Parathyroid adenoma (tissue), 2 donors: Measurements from ENCODE around the gene HYAL4.

ENCODE experiments used
- H2AFZ ChIP-seq: fragments of 300-600 bp; sonication (generic); one replicate; pipeline ENCODE4 v1.7.0; 2017; ENCODE audit warnings: antibody characterized with exemption, mild to moderate bottlenecking
- H3K27ac ChIP-seq: fragments of 300-600 bp; sonication (generic); one replicate; pipeline ENCODE4 v1.7.0; 2017
- H3K27me3 ChIP-seq: fragments of 300-600 bp; sonication (generic); one replicate; pipeline ENCODE4 v1.7.0; 2017; ENCODE audit warnings: low read length; ENCODE audit not compliant: control insufficient read depth, insufficient read depth
- H3K36me3 ChIP-seq: fragments of 300-600 bp; sonication (generic); one replicate; pipeline ENCODE4 v1.7.0; 2017; ENCODE audit warnings: low read length; ENCODE audit not compliant: control insufficient read depth, insufficient read depth
- H3K4me1 ChIP-seq: fragments of 300-600 bp; sonication (generic); one replicate; pipeline ENCODE4 v1.7.0; 2017; ENCODE audit warnings: control low read depth
- H3K4me2 ChIP-seq: fragments of 300-600 bp; sonication (generic); one replicate; pipeline ENCODE4 v1.7.0; 2017; ENCODE audit warnings: low read length
- H3K4me3 ChIP-seq: fragments of 300-600 bp; sonication (generic); one replicate; pipeline ENCODE4 v1.7.0; 2017; ENCODE audit warnings: low read depth, low read length
- H3K79me2 ChIP-seq: fragments of 300-600 bp; sonication (generic); one replicate; pipeline ENCODE4 v1.7.0; 2017; ENCODE audit warnings: control low read depth
- H3K9ac ChIP-seq: fragments of 300-600 bp; sonication (generic); one replicate; pipeline ENCODE4 v1.7.0; 2017; ENCODE audit warnings: mild to moderate bottlenecking
- H3K9me3 ChIP-seq: fragments of 300-600 bp; sonication (generic); one replicate; pipeline ENCODE4 v1.7.0; 2017; ENCODE audit warnings: low read length; ENCODE audit not compliant: control insufficient read depth
- TF ChIP-seq, protein P1 (sequence below): fragments of 300-600 bp; sonication (generic); IDR thresholded peaks from one replicate; pipeline ENCODE4 v1.7.0; 2017; ENCODE audit warnings: antibody characterized with exemption, mild to moderate bottlenecking
- donor health status: primary hyperparathyroidism.

The HYAL4 gene

DNA sequence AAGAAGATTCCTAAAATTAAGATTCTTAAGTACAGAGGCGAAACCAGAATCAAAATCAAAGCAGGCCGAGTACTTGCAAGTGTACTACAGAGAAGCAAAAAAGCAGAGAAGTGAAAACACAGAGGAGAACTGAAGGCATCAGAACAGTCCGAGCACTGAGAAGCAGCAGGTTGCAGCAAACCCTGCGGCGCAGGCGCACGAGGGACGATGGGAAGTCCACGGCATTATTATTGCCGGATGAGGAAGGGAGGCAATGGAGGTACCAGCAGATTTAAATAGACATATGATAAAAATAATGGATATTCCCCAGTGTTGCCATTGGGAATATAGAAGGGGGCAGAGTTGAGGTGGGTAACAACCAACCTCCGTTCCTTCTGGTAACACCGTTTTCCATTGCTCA lies 72.9 kb downstream of the HYAL4 start:
- Histone ChIP-seq H3K27me3 (no peaks in the 10 kb centered on the region), H3K27ac (no peak overlapping the region), H3K9me3 (no peaks in the 10 kb centered on the region), H2AFZ (no peak overlapping the region), H3K9ac (no peak overlapping the region), H3K79me2 (no peaks in the 10 kb centered on the region), H3K4me1 (no peaks in the 10 kb centered on the region), H3K36me3 (no peaks in the 10 kb centered on the region), H3K4me3 (no peak overlapping the region), H3K4me2 (no peak overlapping the region)
- TF ChIP-seq, protein P1, sequence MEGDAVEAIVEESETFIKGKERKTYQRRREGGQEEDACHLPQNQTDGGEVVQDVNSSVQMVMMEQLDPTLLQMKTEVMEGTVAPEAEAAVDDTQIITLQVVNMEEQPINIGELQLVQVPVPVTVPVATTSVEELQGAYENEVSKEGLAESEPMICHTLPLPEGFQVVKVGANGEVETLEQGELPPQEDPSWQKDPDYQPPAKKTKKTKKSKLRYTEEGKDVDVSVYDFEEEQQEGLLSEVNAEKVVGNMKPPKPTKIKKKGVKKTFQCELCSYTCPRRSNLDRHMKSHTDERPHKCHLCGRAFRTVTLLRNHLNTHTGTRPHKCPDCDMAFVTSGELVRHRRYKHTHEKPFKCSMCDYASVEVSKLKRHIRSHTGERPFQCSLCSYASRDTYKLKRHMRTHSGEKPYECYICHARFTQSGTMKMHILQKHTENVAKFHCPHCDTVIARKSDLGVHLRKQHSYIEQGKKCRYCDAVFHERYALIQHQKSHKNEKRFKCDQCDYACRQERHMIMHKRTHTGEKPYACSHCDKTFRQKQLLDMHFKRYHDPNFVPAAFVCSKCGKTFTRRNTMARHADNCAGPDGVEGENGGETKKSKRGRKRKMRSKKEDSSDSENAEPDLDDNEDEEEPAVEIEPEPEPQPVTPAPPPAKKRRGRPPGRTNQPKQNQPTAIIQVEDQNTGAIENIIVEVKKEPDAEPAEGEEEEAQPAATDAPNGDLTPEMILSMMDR = no peak

DNA sequence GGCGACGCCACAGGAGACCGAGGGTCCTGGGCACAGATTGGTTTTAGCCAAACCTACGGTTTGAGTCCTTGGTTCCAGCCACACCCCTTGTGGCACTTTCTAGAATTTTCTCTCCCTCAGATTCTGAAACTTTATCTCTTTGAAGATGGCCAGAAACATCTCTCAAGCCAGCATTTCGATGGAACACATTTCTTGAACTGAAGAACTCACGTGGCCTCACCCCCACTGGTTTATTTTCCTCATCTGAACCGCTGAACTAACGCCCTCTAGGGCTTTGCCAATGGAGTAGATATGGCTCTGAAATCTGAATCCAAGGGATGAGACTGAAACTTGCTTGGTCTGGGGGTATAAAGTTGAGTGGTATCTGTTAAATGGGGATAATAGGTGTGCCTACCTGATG lies 73.3 kb downstream of the HYAL4 start:
- H3K27ac ChIP-seq = no peak overlapping the region
- no peak overlapping the region for H3K4me3 ChIP-seq
- TF ChIP-seq, protein P1 = no peak
- no peaks in the 10 kb centered on the region for H3K4me1 ChIP-seq
- H3K4me2 ChIP-seq = no peak overlapping the region
- H3K9ac ChIP-seq = no peak overlapping the region
- H3K79me2 ChIP-seq = no peaks in the 10 kb centered on the region
- no peaks in the 10 kb centered on the region for H3K27me3 ChIP-seq
- no peak overlapping the region for H2AFZ ChIP-seq
- H3K36me3 ChIP-seq = no peaks in the 10 kb centered on the region
- no peaks in the 10 kb centered on the region for H3K9me3 ChIP-seq

DNA sequence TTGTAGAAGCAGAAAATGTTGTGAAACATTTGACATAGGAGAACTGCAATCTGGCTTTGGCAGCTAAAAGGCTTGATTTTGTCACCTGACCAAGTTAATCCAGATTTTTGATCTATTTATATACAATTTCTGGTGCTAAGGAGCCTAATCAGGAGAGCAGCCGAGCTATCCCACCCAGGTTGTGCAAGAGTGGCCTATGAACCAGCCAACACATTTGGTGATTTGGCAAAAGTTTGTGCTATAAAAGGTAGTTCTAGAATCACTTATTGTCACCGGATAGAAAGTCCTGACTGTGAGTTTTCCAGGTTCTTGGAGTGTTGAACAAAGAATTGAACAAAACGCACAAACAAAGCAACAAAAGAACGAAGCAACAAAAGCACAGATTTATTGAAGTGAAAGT lies 78.6 kb downstream of the HYAL4 start:
- H3K36me3 ChIP-seq = no peaks in the 10 kb centered on the region
- no peak overlapping the region for H3K4me2 ChIP-seq
- H2AFZ ChIP-seq = no peak overlapping the region
- H3K79me2 ChIP-seq = no peaks in the 10 kb centered on the region
- H3K9me3 ChIP-seq = no peaks in the 10 kb centered on the region
- H3K27ac ChIP-seq = no peak overlapping the region
- no peaks in the 10 kb centered on the region for H3K4me1 ChIP-seq
- TF ChIP-seq, protein P1 = no peak
- no peaks in the 10 kb centered on the region for H3K27me3 ChIP-seq
- H3K9ac ChIP-seq = no peak overlapping the region
- no peak overlapping the region for H3K4me3 ChIP-seq

DNA sequence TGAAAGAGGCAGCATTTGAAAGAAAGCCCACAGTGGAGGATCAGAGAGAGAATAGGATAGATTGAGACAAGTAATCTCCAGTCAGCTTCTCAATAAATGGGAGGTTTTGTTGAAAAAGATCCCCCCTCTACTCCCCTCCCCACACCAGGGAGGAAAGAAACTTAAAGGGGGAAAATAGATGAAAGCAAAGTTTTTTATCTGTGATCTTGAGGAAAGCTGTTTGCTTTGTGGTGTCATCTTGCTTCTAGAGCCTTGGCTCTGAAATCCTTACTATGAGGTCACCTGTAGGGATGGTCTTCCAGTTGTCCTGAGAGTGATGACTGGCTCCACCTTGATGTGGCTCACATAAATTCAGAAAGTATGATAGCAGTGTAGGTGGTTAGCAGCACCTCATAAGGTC lies 80.0 kb downstream of the HYAL4 start, which contains the start of gene SPAM1:
SPAM1 (plus strand) TSS at position 301 of the 400 bp plus-strand sequence. CDS start 28,330 bp downstream, outside the sequence.
- H3K4me1 ChIP-seq = no peaks in the 10 kb centered on the region
- TF ChIP-seq, protein P1 = no peak

More for the DNA sequence above, 80.0 kb downstream of the HYAL4 start, which contains the start of gene SPAM1:
- no peaks in the 10 kb centered on the region for H3K79me2 ChIP-seq
- no peaks in the 10 kb centered on the region for H3K27me3 ChIP-seq
- H3K4me3 ChIP-seq = no peak within 1 kb of the TSS
- no peak within 1 kb of the TSS for H3K4me2 ChIP-seq
- H2AFZ ChIP-seq = no peak within 1 kb of the TSS
- H3K9ac ChIP-seq = no peak within 1 kb of the TSS
- no peak within 1 kb of the TSS for H3K27ac ChIP-seq
- no peaks in the 10 kb centered on the region for H3K9me3 ChIP-seq
- no peaks in the 10 kb centered on the region for H3K36me3 ChIP-seq
